GM18526 (cell line): ENCODE measurements around the gene RIPOR3.

ENCODE experiments used
- POLR2A ChIP-seq: IDR thresholded peaks from 3 replicates; pipeline ENCODE4 v1.6.1; 2011; ENCODE audit not compliant: insufficient read length; ENCODE audit errors: extremely low read depth

The RIPOR3 gene

DNA sequence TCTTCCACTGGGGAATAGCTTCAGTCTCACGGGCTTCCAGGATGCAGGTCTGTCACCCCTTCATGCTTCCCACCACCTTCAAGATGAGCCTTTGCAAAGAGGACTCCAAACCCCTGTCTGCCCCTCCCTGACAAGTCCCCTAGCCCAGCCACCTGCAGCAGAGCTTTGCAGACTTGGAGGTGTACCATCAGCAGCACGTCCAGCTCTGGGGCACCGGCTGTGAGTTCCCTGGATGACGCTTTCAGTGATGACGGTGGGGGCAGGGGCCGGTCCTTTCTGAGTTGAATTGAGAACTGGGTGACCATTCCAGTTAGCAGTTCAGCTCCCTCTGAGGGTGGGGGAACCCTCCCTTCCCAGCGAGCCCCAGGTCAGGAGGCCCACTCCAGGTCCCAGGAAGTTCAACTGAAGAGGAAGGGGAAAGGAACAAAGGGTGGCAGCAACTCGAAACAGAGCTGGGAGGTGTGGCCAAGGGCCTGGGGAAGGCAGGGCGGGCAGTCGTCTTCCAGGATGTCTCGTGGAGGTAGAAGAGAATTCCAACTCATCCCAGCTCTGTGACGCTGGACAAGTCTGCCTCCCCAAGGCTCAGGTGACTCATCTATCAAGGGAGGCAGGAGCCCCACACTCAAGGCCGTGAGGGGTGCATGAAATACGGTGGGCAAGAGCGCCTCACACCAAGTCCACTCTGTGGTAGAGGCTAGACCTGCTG is 95.2 kb downstream of the RIPOR3 start:
- TF ChIP-seq POLR2A = no peak

GRCh38 chr20:50595433-50595895 is 95.9 kb downstream of the RIPOR3 start:
- no peak for TF ChIP-seq POLR2A

DNA sequence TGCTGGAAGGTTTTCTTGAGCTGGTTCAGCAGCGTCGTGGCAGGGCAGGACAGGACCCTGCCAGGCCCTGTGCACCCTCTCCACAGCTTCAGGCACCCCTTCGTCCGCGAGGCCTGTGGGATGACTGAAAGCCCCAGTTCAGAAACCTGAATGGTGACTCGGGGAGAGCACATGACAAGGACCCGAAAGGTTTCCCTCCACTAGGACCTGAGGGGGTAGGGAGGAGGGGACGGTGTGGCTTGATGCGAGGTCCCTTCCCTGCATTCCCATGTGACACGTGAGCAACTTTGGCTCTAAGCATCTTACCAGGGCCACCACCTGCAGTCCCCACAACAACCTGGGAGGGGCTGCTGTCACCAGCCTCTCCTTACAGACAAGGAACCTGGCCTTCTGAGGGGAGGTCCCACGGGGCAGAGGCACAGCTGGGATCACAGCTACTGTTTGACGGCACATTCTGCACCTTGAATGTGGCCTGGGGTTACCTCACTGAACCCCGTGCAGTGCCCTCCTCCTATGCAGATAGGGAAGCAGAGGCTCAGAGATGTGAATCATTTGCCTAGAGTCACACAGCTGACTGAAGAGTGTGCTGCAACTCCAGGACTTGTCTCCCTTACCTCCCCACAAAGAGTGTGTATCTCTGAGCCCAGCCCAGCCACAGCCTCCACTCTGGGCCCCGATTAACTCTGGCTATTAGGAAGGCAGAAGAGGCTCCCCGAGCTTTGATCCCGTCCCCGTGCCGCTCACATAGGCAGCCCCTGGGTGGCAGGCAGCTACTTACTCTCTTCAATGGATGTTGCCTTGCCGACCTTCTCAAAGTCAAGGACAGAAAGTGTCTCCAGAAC is 96.5 kb downstream of the RIPOR3 start:
- no peak for TF ChIP-seq POLR2A

GRCh38 chr20:50594231-50594590 is 97.1 kb downstream of the RIPOR3 start:
- no peak for TF ChIP-seq POLR2A

DNA sequence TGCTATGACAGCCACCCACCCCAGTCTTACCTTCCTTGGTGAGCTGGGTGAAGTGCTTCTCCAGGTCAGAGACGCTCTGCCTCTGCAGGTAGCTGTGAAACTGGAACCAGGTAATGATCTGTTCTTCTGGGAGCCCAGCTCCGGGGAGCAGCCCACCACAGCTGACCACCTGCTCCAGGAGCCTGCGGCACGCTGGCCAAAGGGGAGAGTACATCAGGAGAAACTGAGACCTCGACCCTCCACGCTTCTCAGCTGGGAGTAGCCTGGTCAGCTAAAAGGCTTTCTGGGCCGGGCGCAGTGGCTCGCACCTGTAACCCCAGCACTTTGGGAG is 98.4 kb downstream of the RIPOR3 start:
- TF ChIP-seq POLR2A = no peak

- no peak for TF ChIP-seq POLR2A
Measured at GRCh38 chr20:50592282-50593004, 98.9 kb downstream of the RIPOR3 start.

DNA sequence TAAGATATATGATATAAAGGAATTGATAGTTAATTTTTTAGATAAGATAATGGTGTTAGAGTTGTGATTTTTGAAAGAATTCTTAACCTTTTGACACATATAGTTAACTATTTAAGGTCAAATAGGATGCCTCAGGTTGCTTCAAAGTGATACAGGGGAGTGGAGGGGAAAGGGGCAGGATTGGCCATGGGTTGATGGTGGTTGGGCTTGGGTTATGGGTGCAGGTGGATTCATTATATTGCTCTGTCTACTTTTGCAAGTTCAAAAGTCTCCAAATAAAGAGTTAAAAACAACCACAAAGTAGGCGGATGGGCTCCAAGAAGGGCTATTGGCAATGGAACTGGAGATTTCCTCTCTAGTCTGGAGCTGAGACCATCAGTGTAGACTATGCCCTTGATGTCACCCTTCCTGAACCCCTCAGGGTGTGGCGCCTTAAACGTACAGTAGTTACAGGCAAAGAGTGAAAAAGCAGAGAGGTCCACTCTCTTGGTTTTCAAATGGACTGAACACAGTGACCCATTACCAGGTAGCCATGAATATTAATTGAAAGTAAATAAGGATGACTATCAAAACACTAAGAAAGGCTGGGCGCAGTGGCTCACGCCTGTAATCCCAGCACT is 100.0 kb downstream of the RIPOR3 start:
- no peak for TF ChIP-seq POLR2A

- no peak for TF ChIP-seq POLR2A
Measured at GRCh38 chr20:50590348-50590664, 101.0 kb downstream of the RIPOR3 start.

GRCh38 chr20:50589548-50590347 is 101.6 kb downstream of the RIPOR3 start:
- TF ChIP-seq POLR2A = no peak

DNA sequence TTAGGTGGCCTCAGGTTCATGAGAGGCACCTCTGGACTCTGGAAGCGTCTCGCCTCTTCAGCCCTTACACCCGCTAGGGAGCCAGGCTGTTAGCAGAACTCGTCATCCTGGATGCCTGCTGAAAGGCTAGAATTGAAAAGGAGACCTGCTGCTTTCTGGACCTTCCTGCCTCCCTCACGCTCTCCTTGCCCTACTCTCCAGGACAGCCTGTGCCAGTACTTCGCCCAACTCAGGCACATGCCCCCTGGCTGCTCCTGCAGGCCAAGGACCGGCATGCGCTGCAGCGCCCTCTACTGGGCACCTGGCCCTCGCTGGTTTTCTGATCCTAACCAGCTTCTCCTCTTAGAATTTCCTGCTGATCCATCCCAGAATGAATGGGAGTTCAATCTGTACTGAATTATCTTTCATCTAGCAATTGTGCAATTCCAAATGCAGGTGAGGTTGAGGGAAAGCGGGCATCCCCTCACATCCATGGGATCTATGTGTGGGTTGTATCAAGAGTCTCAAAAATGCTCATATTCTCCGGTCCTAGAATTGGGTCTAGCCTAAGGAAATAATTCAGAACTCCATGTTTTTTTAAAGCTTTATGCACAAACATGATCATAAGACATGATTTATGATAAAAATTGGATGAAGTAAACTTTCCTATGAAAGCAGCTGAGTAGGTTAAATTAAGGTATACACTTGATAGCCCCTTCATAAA is 103.2 kb downstream of the RIPOR3 start:
- TF ChIP-seq POLR2A = no peak

- TF ChIP-seq POLR2A = no peak
Measured at GRCh38 chr20:50587291-50587961, 103.9 kb downstream of the RIPOR3 start.

DNA sequence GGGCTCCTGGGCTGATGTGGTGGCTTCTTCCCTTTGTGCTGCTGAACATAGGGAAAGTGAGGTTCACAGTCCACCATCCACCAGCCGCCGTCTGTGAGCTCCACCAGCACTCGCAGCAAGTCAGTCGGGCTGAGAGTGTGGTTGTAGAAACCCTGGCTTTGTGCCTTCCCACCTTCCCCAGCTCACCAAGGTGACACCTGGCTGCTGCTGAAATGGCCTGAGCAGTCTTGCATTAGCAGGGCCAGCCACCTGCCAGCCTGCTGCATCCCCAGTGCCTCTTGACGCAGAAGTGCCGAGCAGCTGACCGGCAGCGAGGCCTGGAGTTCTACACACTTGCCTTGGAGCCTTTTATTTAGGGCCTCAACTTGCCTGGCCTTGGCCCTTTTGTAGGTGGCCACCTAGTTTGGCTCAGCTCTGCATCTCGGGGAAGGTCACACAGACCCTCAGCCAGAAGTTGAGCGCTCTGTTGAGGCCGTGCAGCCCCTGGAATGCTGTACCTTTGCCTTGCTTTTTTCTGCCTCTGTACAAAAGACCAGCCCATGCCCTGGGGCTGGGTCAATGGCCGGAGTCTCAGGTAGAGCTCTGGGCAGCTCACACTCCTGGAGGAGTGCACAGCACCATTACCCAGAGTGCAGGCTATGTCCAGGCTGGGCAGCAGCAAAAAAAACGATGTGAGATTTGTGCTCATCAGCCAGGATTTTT is 104.7 kb downstream of the RIPOR3 start:
- no peak for TF ChIP-seq POLR2A

- no peak for TF ChIP-seq POLR2A
Measured at GRCh38 chr20:50585678-50586077, 105.7 kb downstream of the RIPOR3 start.
